ENCODE data around the gene SHC2. TPM values are rescaled to one million over a fixed set of nuclear protein-coding genes. Genes with fewer than 3 reads are reported as not detected.

Gene SHC2
- total RNA-seq, 4 donors from 2014 or later, result 14.6 to 25.0 (median 17.8) TPM

- WGBS, 2 donors, result 39 to 40% methylated on average over 17 to 20 of the region's 22 CpGs
- DNase-seq (ENCODE audit: low spot score in 2 of 2), result no peak
- no peak overlapping the region for H3K4me3 ChIP-seq (ENCODE audit: low read depth, poor library complexity, severe bottlenecking)
- intact Hi-C loops (cut with DNase I; ENCODE audit: low total_unique reads), result no loop called here
- TF ChIP-seq POLR2A (IDR thresholded peaks at IDR 0.05), result no peak
- TF ChIP-seq CTCF (IDR thresholded peaks at IDR 0.05), result no peak
Measured at GRCh38 chr19:494171-495080, 33.6 kb upstream of the SHC2 start.

GRCh38 chr19:493391-494170 lies 32.7 kb upstream of the SHC2 start:
- intact Hi-C loops (cut with DNase I; ENCODE audit: low total_unique reads), result no loop called here
- H3K4me3 ChIP-seq (ENCODE audit: low read depth, poor library complexity, severe bottlenecking), result no peak overlapping the region
- DNase-seq (ENCODE audit: low spot score in 2 of 2), result no peak
- TF ChIP-seq POLR2A (IDR thresholded peaks at IDR 0.05) (no peak), CTCF (IDR thresholded peaks at IDR 0.05) (no peak)
- 69 to 74% methylated on average over 23 of the region's 23 CpGs for WGBS, 2 donors

GRCh38 chr19:492091-492531 lies 31.3 kb upstream of the SHC2 start:
- intact Hi-C loops (cut with DNase I; ENCODE audit: low total_unique reads), result no loop called here
- 85 to 87% methylated on average over 9 to 10 of the region's 19 CpGs for WGBS, 2 donors
- TF ChIP-seq POLR2A (IDR thresholded peaks at IDR 0.05) (no peak), CTCF (IDR thresholded peaks at IDR 0.05) (no peak)
- no peak for DNase-seq (ENCODE audit: low spot score in 2 of 2)
- no peak overlapping the region for H3K4me3 ChIP-seq (ENCODE audit: low read depth, poor library complexity, severe bottlenecking)

- no peak overlapping the region for H3K4me3 ChIP-seq (ENCODE audit: low read depth, poor library complexity, severe bottlenecking)
- intact Hi-C loops (cut with DNase I; ENCODE audit: low total_unique reads), result no loop called here
- WGBS, 2 donors, result 81 to 89% methylated on average over 23 to 30 of the region's 32 CpGs
- no peak for DNase-seq (ENCODE audit: low spot score in 2 of 2)
- no peak for TF ChIP-seq POLR2A (IDR thresholded peaks at IDR 0.05)
- TF ChIP-seq CTCF (IDR thresholded peaks at IDR 0.05), result no peak
Measured at GRCh38 chr19:491146-491741, 30.4 kb upstream of the SHC2 start.

- intact Hi-C loops (cut with DNase I; ENCODE audit: low total_unique reads), result no loop called here
- WGBS, 2 donors, result 19 to 30% methylated on average over 47 to 54 of the region's 61 CpGs
- DNase-seq (ENCODE audit: low spot score in 2 of 2), result peak in 1 of 2 donors; percentile 84
- TF ChIP-seq POLR2A (IDR thresholded peaks at IDR 0.05) (no peak), CTCF (IDR thresholded peaks at IDR 0.05) (no peak)
- peak overlapping the region; percentile 49 for H3K4me3 ChIP-seq (ENCODE audit: low read depth, poor library complexity, severe bottlenecking)
Measured at GRCh38 chr19:489418-490196, 28.8 kb upstream of the SHC2 start.
